ENCODE measurements around the gene JPH2. TPM values are rescaled to one million over a fixed set of nuclear protein-coding genes. Genes with fewer than 3 reads are reported as not detected.
A peak's percentile ranks its signal among the peaks of the same experiment; 100 is the strongest.

The JPH2 gene
- total RNA-seq, 1 experiment from 2014 or later, result 0.81 TPM

GRCh38 chr20:44187772-44188709 is 1.1 kb upstream of the JPH2 start:
- Mint-ChIP-seq H3K27me3 (ENCODE audit: low read depth) (no peaks in the 10 kb centered on the region; the same call in none of the 2 replicates), H3K4me1 (peaks cover 9% of the 10 kb centered on the region), H3K9me3 (no peaks in the 10 kb centered on the region), H3K27ac (no peak overlapping the region), H3K36me3 (no peaks in the 10 kb centered on the region), H3K4me3 (peak overlapping the region; percentile 71)
- ChIA-PET POLR2A (interaction anchor here (0.8 to 1.6 kb wide), 5 partner anchors 16 to 71 kb away, joined by 3 to 4 read pairs (median 3); no protein-coding TSS in a partner anchor), CTCF (interaction anchor here (0.6 to 6.8 kb wide), 16 partner anchors 27 to 908 kb away, joined by 3 to 368 read pairs (median 4); no protein-coding TSS in a partner anchor)
- DNase-seq (ENCODE audit: low spot score), result no peak
- peak; percentile 32 for ATAC-seq
- TF ChIP-seq ATF3 (CRISPR knock-in tag; conservative IDR thresholded peaks at IDR 0.05) (no peak), GTF2I (CRISPR knock-in tag; conservative IDR thresholded peaks at IDR 0.05) (no peak), NFATC4 (CRISPR knock-in tag; IDR thresholded peaks at IDR 0.05) (no peak), SMAD4 (CRISPR knock-in tag; IDR thresholded peaks at IDR 0.05) (no peak), TEAD1 (CRISPR knock-in tag; IDR thresholded peaks at IDR 0.05) (no peak), MLX (CRISPR knock-in tag; IDR thresholded peaks at IDR 0.05) (no peak), ZNF423 (CRISPR knock-in tag; IDR thresholded peaks at IDR 0.05) (no peak)

GRCh38 chr20:44186674-44187053 is 324 bp downstream of the JPH2 start:
- Mint-ChIP-seq H3K9me3 (no peaks in the 10 kb centered on the region), H3K4me1 (peaks cover 10% of the 10 kb centered on the region), H3K27ac (no peak overlapping the region), H3K4me3 (peak overlapping the region; percentile 71), H3K27me3 (ENCODE audit: low read depth) (no peaks in the 10 kb centered on the region; the same call in 1 of the 2 replicates), H3K36me3 (no peaks in the 10 kb centered on the region)
- ATAC-seq (peak; percentile 25), DNase-seq (ENCODE audit: low spot score) (peak; percentile 28)
- CTCF ChIA-PET, result interaction anchor here (1.2 to 6.8 kb wide), 5 partner anchors 49 to 131 kb away, joined by 4 to 368 read pairs (median 9); no protein-coding TSS in a partner anchor
- POLR2A ChIA-PET, result interaction anchor here (1.2 kb wide), 1 partner anchor 14 kb away, joined by 3 read pairs; no protein-coding TSS in a partner anchor
- TF ChIP-seq GTF2I (CRISPR knock-in tag; conservative IDR thresholded peaks at IDR 0.05) (no peak), ARID4B (CRISPR knock-in tag; IDR thresholded peaks at IDR 0.05; ENCODE audit: borderline replicate concordance) (no peak), USF1 (CRISPR knock-in tag; IDR thresholded peaks at IDR 0.05) (no peak), PRDM15 (CRISPR knock-in tag; IDR thresholded peaks at IDR 0.05) (no peak), E2F4 (CRISPR knock-in tag; IDR thresholded peaks at IDR 0.05; ENCODE audit: borderline replicate concordance, low read depth) (no peak), MYBL2 (CRISPR knock-in tag; IDR thresholded peaks at IDR 0.05) (no peak), ATF2 (CRISPR knock-in tag; IDR thresholded peaks at IDR 0.05; ENCODE audit: borderline replicate concordance, low read depth) (no peak), ZNF317 (CRISPR knock-in tag; IDR thresholded peaks at IDR 0.05; ENCODE audit: borderline replicate concordance, low read depth) (no peak), FOXP1 (CRISPR knock-in tag; IDR thresholded peaks at IDR 0.05; ENCODE audit: borderline replicate concordance) (no peak), NFYB (CRISPR knock-in tag; conservative IDR thresholded peaks at IDR 0.05; ENCODE audit: low read depth) (no peak), RORB (CRISPR knock-in tag; IDR thresholded peaks at IDR 0.05) (no peak), ZNF512 (CRISPR knock-in tag; IDR thresholded peaks at IDR 0.05; ENCODE audit: borderline replicate concordance) (no peak)

Measured in WTC11 (cell line).